Measurements from ENCODE around the gene SRSF8. TPM values are rescaled to one million over a fixed set of nuclear protein-coding genes. Genes with fewer than 3 reads are reported as not detected.

SRSF8 gene
- total and polyA plus RNA-seq, 2 donors (not counting 3 experiments of a cell fraction or from before 2014, with no cell fraction given) = 21.9 to 31.3 TPM

GRCh38 chr11:95042906-95043305 is 23.8 kb upstream of the SRSF8 start:
- H3K9ac ChIP-seq (replicated peaks; ENCODE audit: extremely low read depth, insufficient read depth, low read length) = no peak overlapping the region
- H3K27ac ChIP-seq (ENCODE audit: insufficient read depth, low read depth, low read length) = no peak overlapping the region
- H3K4me1 ChIP-seq (ENCODE audit: control insufficient read depth, extremely low read depth, insufficient read depth, low read length) = no peaks in the 10 kb centered on the region
- H3K27me3 ChIP-seq (ENCODE audit: control insufficient read depth in 2 of 2, insufficient read depth in 2 of 2, low read length in 2 of 2) = peaks cover 13 to 35% of the 10 kb centered on the region in 2 experiments
- no peak for DNase-seq (ENCODE audit: low read depth, low spot score)
- no peaks in the 10 kb centered on the region for H3K9me1 ChIP-seq (replicated peaks; ENCODE audit: control insufficient read depth, extremely low read depth, insufficient read depth, low read length)
- no peak overlapping the region for H3K4me3 ChIP-seq (replicated peaks in 1 of 3; ENCODE audit: insufficient read depth in 1 of 3, low read depth in 1 of 3, low read length in 3 of 3)
- H3K36me3 ChIP-seq (ENCODE audit: control insufficient read depth in 2 of 2, extremely low read depth in 1 of 2, insufficient read depth in 2 of 2, low read length in 2 of 2) = no peaks in the 10 kb centered on the region
- H3K9me3 ChIP-seq (replicated peaks; ENCODE audit: control insufficient read depth, insufficient read depth, low read length) = no peaks in the 10 kb centered on the region
- POLR2A ChIA-PET = no interaction called here
- no peak for TF ChIP-seq MAX (IDR thresholded peaks at IDR 0.05; ENCODE audit: insufficient read depth, insufficient read length)
- no TSS peak for BruUV-seq (replicated peaks)
- H2AFZ ChIP-seq (ENCODE audit: low read depth, low read length) = no peak overlapping the region
- intact Hi-C loops (cut with micrococcal nuclease) = no loop called here
- dilution Hi-C loops (cut with MboI; ENCODE audit: extremely low pct_ligation_motif_present, low sequenced_read_pairs) = no loop called here
- H4K20me1 ChIP-seq (replicated peaks; ENCODE audit: control insufficient read depth, extremely low read depth, insufficient read depth, low read length) = no peaks in the 10 kb centered on the region
- CTCF ChIA-PET = interaction anchor here (1.0 kb wide), 1 partner anchor 24 kb away, joined by 3 read pairs; the partner anchor contains the start of gene SRSF8
- no peaks in the 10 kb centered on the region for H3K79me2 ChIP-seq (ENCODE audit: control insufficient read depth, insufficient read depth, low read length)
- H3K4me2 ChIP-seq (ENCODE audit: insufficient read depth, low read length) = no peak overlapping the region
- no peak for FAIRE-seq

GRCh38 chr11:95044010-95044409 is 22.7 kb upstream of the SRSF8 start:
- CTCF ChIA-PET = interaction anchor here (0.6 to 1.0 kb wide), 2 partner anchors 23 kb away, joined by 3 read pairs; partner anchors contain the start of gene SRSF8
- no peak overlapping the region for H3K27ac ChIP-seq (ENCODE audit: insufficient read depth, low read depth, low read length)

More at GRCh38 chr11:95044010-95044409, 22.7 kb upstream of the SRSF8 start:
- Histone ChIP-seq H3K4me2 (ENCODE audit: insufficient read depth, low read length) (no peak overlapping the region), H3K9ac (replicated peaks; ENCODE audit: extremely low read depth, insufficient read depth, low read length) (no peak overlapping the region), H3K27me3 (ENCODE audit: control insufficient read depth in 2 of 2, insufficient read depth in 2 of 2, low read length in 2 of 2) (peaks cover 16 to 40% of the 10 kb centered on the region in 2 experiments), H3K4me3 (replicated peaks in 1 of 3; ENCODE audit: insufficient read depth in 1 of 3, low read depth in 1 of 3, low read length in 3 of 3) (no peak overlapping the region), H3K9me3 (replicated peaks; ENCODE audit: control insufficient read depth, insufficient read depth, low read length) (no peaks in the 10 kb centered on the region), H3K79me2 (ENCODE audit: control insufficient read depth, insufficient read depth, low read length) (no peaks in the 10 kb centered on the region), H3K4me1 (ENCODE audit: control insufficient read depth, extremely low read depth, insufficient read depth, low read length) (no peaks in the 10 kb centered on the region), H2AFZ (ENCODE audit: low read depth, low read length) (no peak overlapping the region), H3K9me1 (replicated peaks; ENCODE audit: control insufficient read depth, extremely low read depth, insufficient read depth, low read length) (no peaks in the 10 kb centered on the region), H4K20me1 (replicated peaks; ENCODE audit: control insufficient read depth, extremely low read depth, insufficient read depth, low read length) (no peaks in the 10 kb centered on the region), H3K36me3 (ENCODE audit: control insufficient read depth in 2 of 2, extremely low read depth in 1 of 2, insufficient read depth in 2 of 2, low read length in 2 of 2) (no peaks in the 10 kb centered on the region)
- intact Hi-C loops (cut with micrococcal nuclease) (no loop called here), dilution Hi-C loops (cut with MboI; ENCODE audit: extremely low pct_ligation_motif_present, low sequenced_read_pairs) (no loop called here)
- TF ChIP-seq CTCF (IDR thresholded peaks at IDR 0.05; ENCODE audit: extremely low read depth in 1 of 2, insufficient read depth in 1 of 2, low read depth in 1 of 2, low read length in 2 of 2) (no peak), MAX (IDR thresholded peaks at IDR 0.05; ENCODE audit: insufficient read depth, insufficient read length) (no peak), JUN (IDR thresholded peaks at IDR 0.05; ENCODE audit: borderline replicate concordance, insufficient read depth, insufficient read length, low read depth) (no peak), POLR2A (IDR thresholded peaks at IDR 0.05; ENCODE audit: low read depth, low read length) (no peak)
- FAIRE-seq (no peak), DNase-seq (ENCODE audit: low read depth, low spot score) (no peak)
- POLR2A ChIA-PET = no interaction called here
- no TSS peak for BruUV-seq (replicated peaks)
